Measurements from ENCODE around the gene VIPAS39. TPM values are rescaled to one million over a fixed set of nuclear protein-coding genes. Genes with fewer than 3 reads are reported as not detected.

VIPAS39 gene
- 22.9 and 23.6 TPM in 2 replicates for total RNA-seq
- long read RNA-seq, transcript VIPAS39-211 (20 exons, 2,562 nt): major isoform, 58 of 87 reads
- long read RNA-seq, transcript VIPAS39-202 (21 exons, 2,761 nt): minor isoform, 6 of 87 reads
- long read RNA-seq, partial matches to known transcripts: 9 of 87 reads
- long read RNA-seq, other reads (novel, unspliced or antisense): 9 of 87 reads

- TF ChIP-seq CTCF (conservative IDR thresholded peaks at IDR 0.05): no peak
- H3K27me3 Mint-ChIP-seq (ENCODE audit: low read depth): no peaks in the 10 kb centered on the region
Observed at GRCh38 chr14:77457522-77458248, at the start of gene VIPAS39, which contains the start of gene AHSA1. VIPAS39 (minus strand) TSS chr14:77457601; CDS start chr14:77454102, 3,499 bp downstream. AHSA1 (plus strand) TSS chr14:77458093; CDS start chr14:77458190, 97 bp downstream.

GRCh38 chr14:77505031-77505430, 47.6 kb upstream of the VIPAS39 start:
- peaks cover 6% of the 10 kb centered on the region for H3K36me3 Mint-ChIP-seq (ENCODE audit: low read depth)
- no peak for DNase-seq (ENCODE audit: low read depth, low spot score)
- peaks cover 4% of the 10 kb centered on the region for H3K9me3 Mint-ChIP-seq
- no peak for TF ChIP-seq CTCF (conservative IDR thresholded peaks at IDR 0.05)
- no peak overlapping the region for H3K27ac Mint-ChIP-seq (ENCODE audit: unreplicated experiment)
- H3K4me1 Mint-ChIP-seq: no peaks in the 10 kb centered on the region
- peaks cover 18% of the 10 kb centered on the region for H3K27me3 Mint-ChIP-seq (ENCODE audit: low read depth)
- H3K4me3 Mint-ChIP-seq: no peak overlapping the region

More at GRCh38 chr14:77457522-77458248, at the start of gene VIPAS39, which contains the start of gene AHSA1:
- peak; percentile 81 for DNase-seq (ENCODE audit: low read depth, low spot score)
- Mint-ChIP-seq H3K9me3 (no peaks in the 10 kb centered on the region), H3K36me3 (ENCODE audit: low read depth) (peaks cover 11% of the 10 kb centered on the region), H3K27ac (ENCODE audit: unreplicated experiment) (peak within 1 kb of the TSS; percentile 100), H3K4me1 (peaks cover 37% of the 10 kb centered on the region), H3K4me3 (peak within 1 kb of the TSS; percentile 100)

- DNase-seq (ENCODE audit: low read depth, low spot score): no peak
- H3K4me3 Mint-ChIP-seq: no peak overlapping the region
- peaks cover 4% of the 10 kb centered on the region for H3K9me3 Mint-ChIP-seq
- peaks cover 28% of the 10 kb centered on the region for H3K27me3 Mint-ChIP-seq (ENCODE audit: low read depth)
- peaks cover 6% of the 10 kb centered on the region for H3K36me3 Mint-ChIP-seq (ENCODE audit: low read depth)
- no peak overlapping the region for H3K27ac Mint-ChIP-seq (ENCODE audit: unreplicated experiment)
- no peaks in the 10 kb centered on the region for H3K4me1 Mint-ChIP-seq
- no peak for TF ChIP-seq CTCF (conservative IDR thresholded peaks at IDR 0.05)
Observed at GRCh38 chr14:77503138-77503537, 45.7 kb upstream of the VIPAS39 start.

- no peak for TF ChIP-seq CTCF (conservative IDR thresholded peaks at IDR 0.05)
- H3K36me3 Mint-ChIP-seq (ENCODE audit: low read depth): peaks cover 4% of the 10 kb centered on the region
- H3K27ac Mint-ChIP-seq (ENCODE audit: unreplicated experiment): no peak overlapping the region
- peaks cover 4% of the 10 kb centered on the region for H3K4me1 Mint-ChIP-seq
- peaks cover 4% of the 10 kb centered on the region for H3K9me3 Mint-ChIP-seq
- DNase-seq (ENCODE audit: low read depth, low spot score): no peak
- H3K4me3 Mint-ChIP-seq: no peak overlapping the region
- peaks cover 37% of the 10 kb centered on the region for H3K27me3 Mint-ChIP-seq (ENCODE audit: low read depth)
Observed at GRCh38 chr14:77502109-77502782, 44.8 kb upstream of the VIPAS39 start.

- Mint-ChIP-seq H3K27me3 (ENCODE audit: low read depth) (peaks cover 55% of the 10 kb centered on the region), H3K27ac (ENCODE audit: unreplicated experiment) (no peak overlapping the region)
Observed at GRCh38 chr14:77498984-77499527, 41.7 kb upstream of the VIPAS39 start.

More at GRCh38 chr14:77498984-77499527, 41.7 kb upstream of the VIPAS39 start:
- Mint-ChIP-seq H3K4me1 (peaks cover 4% of the 10 kb centered on the region), H3K4me3 (peak overlapping the region; percentile 64), H3K36me3 (ENCODE audit: low read depth) (peaks cover 4% of the 10 kb centered on the region), H3K9me3 (peaks cover 4% of the 10 kb centered on the region)
- no peak for TF ChIP-seq CTCF (conservative IDR thresholded peaks at IDR 0.05)
- no peak for DNase-seq (ENCODE audit: low read depth, low spot score)

Measured in neural crest cell (in vitro differentiated cells).